Panc1 (cell line): ENCODE measurements around the gene CCDC61.

Source experiments
- CTCF ChIP-seq: fragments of 450-650 bp; IDR thresholded peaks from 2 replicates; pipeline ENCODE4 v1.5.1; 2017; ENCODE audit warnings: mild to moderate bottlenecking
- POLR2AphosphoS5 ChIP-seq: IDR thresholded peaks from 2 replicates; pipeline ENCODE4 v1.6.1; 2012; ENCODE audit warnings: mild to moderate bottlenecking, low read depth, low read length, moderate library complexity

- TF ChIP-seq CTCF (no peak), POLR2AphosphoS5 (no peak)
These were observed 28.1 kb downstream of the CCDC61 start for GRCh38 chr19:46023311-46023779.
